M059J (cell line): ENCODE measurements around the gene PPIAL4G. TPM values are rescaled to one million over a fixed set of nuclear protein-coding genes. Genes with fewer than 3 reads are reported as not detected.

Source experiments
- total RNA-seq: library from RNA; depleted of rRNA; stranded (reverse); fragments of >200 nt; shearing (Covaris generic); gene quantifications from 2 replicates; pipeline ENCODE4 v1.2.3, GENCODE V29; 2014; rRNA removed

Gene PPIAL4G
- total RNA-seq, 1 experiment from 2014 or later: not detected

Other genes with a start within 250 kb of the PPIAL4G start
- 15.7 and 21.1 TPM in 2 replicates for gene NBPF14, start 112.7 kb upstream of the PPIAL4G start, total RNA-seq